ENCODE measurements around the gene SLC13A3. TPM values are rescaled to one million over a fixed set of nuclear protein-coding genes. Genes with fewer than 3 reads are reported as not detected.

SLC13A3 gene
- total RNA-seq, 1 donor from 2014 or later = 7.4 TPM

- Histone ChIP-seq H3K36me3 (no peaks in the 10 kb centered on the region), H4K20me1 (ENCODE audit: low read depth) (no peaks in the 10 kb centered on the region), H3K79me2 (ENCODE audit: low read depth) (no peaks in the 10 kb centered on the region), H3F3A (ENCODE audit: low read depth) (peaks cover 10% of the 10 kb centered on the region), H3K27me3 (peaks cover 3% of the 10 kb centered on the region), H3K4me3 (no peak overlapping the region), H3K27ac (no peak overlapping the region), H3K4me2 (no peak overlapping the region), H3K9ac (no peak overlapping the region), H3K9me3 (ENCODE audit: low read depth) (no peaks in the 10 kb centered on the region), H2AFZ (replicated peaks) (no peak overlapping the region), H3K4me1 (peaks cover 17% of the 10 kb centered on the region)
- Mint-ChIP-seq H3K4me3 (no peak overlapping the region), H3K36me3 (no peaks in the 10 kb centered on the region), H3K27me3 (ENCODE audit: insufficient read depth, low read depth) (peaks cover 2% of the 10 kb centered on the region), H3K4me1 (peaks cover 58% of the 10 kb centered on the region), H3K9me3 (no peaks in the 10 kb centered on the region), H3K27ac (peak overlapping the region; percentile 42)
- no peak for TF ChIP-seq EZH2 (IDR thresholded peaks at IDR 0.05)
- no peak for TF ChIP-seq EZH2phosphoT487 (IDR thresholded peaks at IDR 0.05)
- no peak for TF ChIP-seq CTCF (IDR thresholded peaks at IDR 0.05)
- DNase-seq (ENCODE audit: low spot score) = no peak
Observed at GRCh38 chr20:46553926-46554325, 97.3 kb downstream of the SLC13A3 start.

- H3K36me3 Mint-ChIP-seq = no peaks in the 10 kb centered on the region
- Histone ChIP-seq H3K4me1 (peaks cover 9% of the 10 kb centered on the region), H3F3A (ENCODE audit: low read depth) (no peaks in the 10 kb centered on the region), H3K27ac (no peak overlapping the region), H4K20me1 (ENCODE audit: low read depth) (no peaks in the 10 kb centered on the region), H3K36me3 (no peaks in the 10 kb centered on the region), H3K9me3 (ENCODE audit: low read depth) (no peaks in the 10 kb centered on the region), H3K27me3 (peaks cover 3% of the 10 kb centered on the region), H3K9ac (no peak overlapping the region), H3K4me2 (peak overlapping the region; percentile 38), H3K4me3 (no peak overlapping the region), H2AFZ (replicated peaks) (no peak overlapping the region), H3K79me2 (ENCODE audit: low read depth) (no peaks in the 10 kb centered on the region)
- peak overlapping the region; percentile 40 for H3K4me3 Mint-ChIP-seq
- TF ChIP-seq EZH2 (IDR thresholded peaks at IDR 0.05) (no peak), CTCF (IDR thresholded peaks at IDR 0.05) (no peak), EZH2phosphoT487 (IDR thresholded peaks at IDR 0.05) (no peak)
- H3K27me3 Mint-ChIP-seq (ENCODE audit: insufficient read depth, low read depth) = peaks cover 2% of the 10 kb centered on the region
- H3K4me1 Mint-ChIP-seq = peaks cover 48% of the 10 kb centered on the region
- H3K9me3 Mint-ChIP-seq = no peaks in the 10 kb centered on the region
- peak overlapping the region; percentile 100 for H3K27ac Mint-ChIP-seq
- DNase-seq (ENCODE audit: low spot score) = no peak
Observed at GRCh38 chr20:46552460-46553420, 98.5 kb downstream of the SLC13A3 start.

- H3K27me3 Mint-ChIP-seq (ENCODE audit: insufficient read depth, low read depth) = peaks cover 2% of the 10 kb centered on the region
- H3K9me3 Mint-ChIP-seq = no peaks in the 10 kb centered on the region
- Histone ChIP-seq H3K4me1 (peaks cover 9% of the 10 kb centered on the region), H3K9me3 (ENCODE audit: low read depth) (no peaks in the 10 kb centered on the region), H3K9ac (no peak overlapping the region), H3K79me2 (ENCODE audit: low read depth) (no peaks in the 10 kb centered on the region), H3K27ac (no peak overlapping the region), H3K4me2 (peak overlapping the region; percentile 38), H4K20me1 (ENCODE audit: low read depth) (no peaks in the 10 kb centered on the region), H3F3A (ENCODE audit: low read depth) (no peaks in the 10 kb centered on the region), H3K4me3 (no peak overlapping the region), H3K27me3 (peaks cover under 1% of the 10 kb centered on the region), H3K36me3 (no peaks in the 10 kb centered on the region), H2AFZ (replicated peaks) (peak overlapping the region; percentile 50)
- H3K4me3 Mint-ChIP-seq = peak overlapping the region; percentile 40
- peaks cover 44% of the 10 kb centered on the region for H3K4me1 Mint-ChIP-seq
- no peaks in the 10 kb centered on the region for H3K36me3 Mint-ChIP-seq
- DNase-seq (ENCODE audit: low spot score) = peak; percentile 21
- TF ChIP-seq CTCF (IDR thresholded peaks at IDR 0.05) (no peak), EZH2phosphoT487 (IDR thresholded peaks at IDR 0.05) (no peak), EZH2 (IDR thresholded peaks at IDR 0.05) (no peak)
- H3K27ac Mint-ChIP-seq = peak overlapping the region; percentile 100
Observed at GRCh38 chr20:46551522-46552381, 99.5 kb downstream of the SLC13A3 start.

Data from neural progenitor cell (in vitro differentiated cells).